HG02973 (cell line): ENCODE data around the gene RS1.

Source experiments
- ATAC-seq: cut with Tn5 transposase; IDR thresholded peaks from one replicate; pipeline ENCODE4 v1.9.1; 2021; ENCODE audit warnings: moderate library complexity; ENCODE audit not compliant: unreplicated experiment

RS1 gene

DNA sequence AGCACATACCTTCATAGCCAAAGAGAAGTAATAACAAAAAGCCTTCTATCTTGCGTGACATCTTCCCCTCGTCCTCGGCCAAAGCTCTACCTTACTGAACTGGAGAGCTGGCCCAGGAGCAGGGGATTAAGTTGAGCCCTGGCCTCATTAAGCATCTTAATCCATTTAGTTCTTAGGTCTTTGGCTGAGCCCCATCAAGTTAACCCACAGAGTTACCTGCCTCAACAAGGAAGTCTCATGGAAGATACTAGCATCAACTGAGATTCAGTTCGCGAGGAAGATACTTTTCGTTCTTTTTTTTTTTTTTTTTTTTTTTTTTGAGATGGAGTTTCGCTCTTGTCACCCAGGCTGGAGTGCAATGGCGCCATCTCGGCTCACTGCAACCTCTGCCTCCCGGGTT lies at the start of gene RS1:
RS1 (minus strand) TSS at position 101 of the 400 bp plus-strand sequence; CDS start at position 61, 40 bp downstream.
- ATAC-seq: no peak

DNA sequence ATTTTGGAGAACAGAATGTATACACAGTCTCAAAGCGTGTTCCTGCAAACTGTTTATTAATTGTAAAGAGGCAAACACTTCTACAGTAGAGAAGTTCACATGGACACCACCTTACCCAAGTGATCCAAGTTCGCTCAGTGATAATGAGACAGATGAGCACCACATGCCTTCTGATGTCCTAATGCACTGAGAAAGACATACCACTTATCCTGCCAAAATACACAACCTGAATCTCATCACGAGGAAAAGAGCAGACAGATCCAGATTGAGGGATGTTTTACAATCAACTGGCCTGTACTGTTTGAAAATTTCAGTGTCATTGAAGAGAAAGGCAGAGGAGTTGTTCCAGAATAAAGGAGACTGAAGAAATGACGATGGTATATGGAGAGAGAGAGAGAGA lies 47.9 kb upstream of the RS1 start:
- ATAC-seq: no peak

DNA sequence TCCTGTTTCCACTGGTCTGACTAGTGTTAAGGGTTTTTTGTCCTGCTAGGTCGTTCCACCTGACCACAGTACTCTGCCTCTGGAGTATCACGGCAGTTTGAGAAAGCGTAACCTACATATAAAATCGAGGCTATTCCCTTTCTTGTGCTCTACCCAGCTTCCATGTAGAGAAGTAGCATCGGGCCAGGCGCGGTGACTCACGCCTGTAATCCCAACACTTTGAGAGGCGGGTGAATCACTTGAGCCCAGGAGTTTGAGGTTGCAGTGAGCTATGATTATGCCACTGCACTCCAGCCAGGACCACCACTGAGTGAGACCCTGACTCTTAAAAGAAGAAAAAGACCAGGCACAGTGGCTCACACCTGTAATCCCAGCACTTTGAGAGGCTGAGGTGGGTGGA lies 43.0 kb upstream of the RS1 start:
- ATAC-seq: no peak

DNA sequence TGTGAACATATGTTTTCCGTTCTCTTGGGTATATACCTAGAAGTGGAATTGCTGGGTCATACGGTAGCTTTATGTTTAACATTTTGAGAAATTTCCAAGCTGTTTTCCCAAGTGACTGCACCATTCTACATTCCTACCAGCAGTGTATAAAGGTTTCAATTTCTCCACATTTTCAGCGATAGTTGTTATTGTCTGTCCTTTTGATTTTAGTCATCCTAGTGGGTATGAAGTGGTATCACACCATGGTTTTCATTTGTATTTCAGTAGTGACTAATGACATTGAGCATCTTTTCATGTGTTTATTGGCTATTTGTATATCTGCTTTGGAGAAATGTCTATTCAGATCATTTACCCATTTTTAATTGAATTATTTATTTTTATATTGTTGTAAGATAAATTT lies 37.9 kb upstream of the RS1 start:
- no peak for ATAC-seq

DNA sequence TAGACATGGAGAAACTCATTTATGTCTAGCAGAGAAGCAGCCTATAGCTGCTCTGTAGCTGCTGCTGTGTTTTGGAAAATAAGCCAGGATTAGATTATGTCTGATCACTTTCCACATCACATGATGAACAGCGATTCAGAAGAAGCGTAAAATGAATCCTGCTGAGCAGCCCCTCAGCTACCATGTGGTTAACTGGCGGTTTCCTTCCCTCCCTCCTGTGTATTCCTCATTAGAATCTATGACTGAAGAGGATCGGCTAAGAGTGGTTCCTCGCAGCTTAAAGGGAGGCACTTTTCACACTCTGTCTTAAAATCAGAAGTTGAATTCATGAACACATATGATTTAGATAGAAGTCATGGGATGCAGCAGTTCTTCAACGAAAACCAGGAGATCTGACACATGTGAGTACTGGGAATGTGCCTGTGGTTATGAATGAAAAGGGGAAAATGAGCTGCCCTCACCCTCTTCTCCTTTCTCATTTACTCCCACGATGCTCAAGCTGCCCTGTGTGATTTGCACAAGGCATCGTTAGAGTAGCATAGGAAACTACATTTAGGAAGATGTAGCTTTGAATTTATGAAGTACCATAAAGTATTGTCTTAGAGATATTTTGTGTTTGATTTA lies 35.6 kb upstream of the RS1 start, which contains the start of gene PPEF1:
PPEF1 (plus strand) TSS at position 220 of the 624 bp plus-strand sequence; CDS start at position 356, 136 bp downstream.
- no peak for ATAC-seq

DNA sequence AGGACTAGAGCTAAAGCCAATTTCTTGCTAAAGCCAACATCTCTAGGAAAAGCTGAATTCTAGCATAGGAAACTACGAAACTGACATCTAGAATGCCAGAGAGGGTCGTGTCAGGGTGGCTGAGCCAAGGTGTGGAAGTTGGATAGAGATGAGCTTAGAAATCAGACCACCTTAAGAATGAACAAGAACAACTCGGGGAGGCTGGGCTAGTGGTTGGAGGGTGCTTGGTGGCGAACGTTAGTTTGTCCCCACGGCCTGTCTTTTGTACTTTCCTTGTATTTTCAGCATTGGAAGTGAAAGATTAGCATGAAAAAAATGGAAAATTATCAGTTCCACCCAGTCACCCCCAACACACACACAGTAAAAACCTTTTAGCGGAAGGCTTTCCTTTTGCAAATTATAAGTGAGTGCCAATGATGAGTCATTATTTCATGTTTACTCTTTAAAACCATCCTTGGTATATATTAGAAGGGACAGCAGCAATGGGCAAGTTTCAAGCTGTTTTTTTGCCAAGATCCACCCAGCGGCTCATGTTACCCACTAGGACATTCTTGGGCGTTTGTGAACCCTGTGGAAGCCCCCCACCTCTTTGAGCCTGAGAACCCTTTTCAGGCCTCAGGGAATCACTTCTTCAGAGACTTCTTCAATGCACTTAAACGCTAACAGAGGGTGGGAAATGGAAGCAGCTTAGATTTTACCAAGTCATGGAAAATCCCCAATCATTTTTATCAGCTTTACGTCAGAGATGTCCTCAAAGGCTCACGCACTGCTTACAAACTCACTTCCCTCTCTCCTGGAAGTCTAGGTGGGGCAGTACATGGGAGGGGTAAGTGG lies 30.7 kb upstream of the RS1 start:
- no peak for ATAC-seq

DNA sequence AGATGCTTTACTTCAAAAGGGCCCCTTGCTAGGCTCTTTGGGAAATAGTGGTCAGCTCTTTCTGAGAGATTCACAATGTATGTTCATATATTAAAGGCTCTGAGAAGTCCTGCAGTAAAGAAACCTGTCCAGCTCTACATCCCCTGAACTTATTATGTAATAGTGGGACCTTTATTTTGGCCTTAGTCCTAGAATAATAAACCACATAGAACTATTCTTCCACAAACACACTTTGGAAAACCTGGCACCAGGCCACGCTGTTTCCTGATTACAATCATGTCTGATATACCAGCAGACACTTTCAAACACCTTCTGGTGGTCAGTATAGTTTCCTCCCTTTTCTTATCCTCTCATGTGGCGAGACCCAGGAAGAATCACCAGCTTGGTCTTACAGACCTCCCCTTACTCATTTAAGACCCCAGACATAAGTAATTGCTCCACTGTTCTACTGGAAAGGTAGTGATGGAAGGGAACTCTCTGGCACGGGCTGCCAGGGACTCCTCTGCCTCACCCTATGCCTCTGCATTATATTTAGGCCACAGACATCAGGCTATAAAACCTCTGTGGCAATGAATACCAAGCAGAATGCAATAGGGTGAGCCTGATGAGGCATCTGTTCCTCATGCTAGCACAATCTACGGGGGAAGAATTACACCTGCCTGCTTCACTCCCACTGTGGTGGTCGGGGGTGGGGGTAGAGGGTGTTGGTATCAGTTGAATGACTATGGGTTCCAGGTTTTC lies 29.9 kb upstream of the RS1 start:
- no peak for ATAC-seq

DNA sequence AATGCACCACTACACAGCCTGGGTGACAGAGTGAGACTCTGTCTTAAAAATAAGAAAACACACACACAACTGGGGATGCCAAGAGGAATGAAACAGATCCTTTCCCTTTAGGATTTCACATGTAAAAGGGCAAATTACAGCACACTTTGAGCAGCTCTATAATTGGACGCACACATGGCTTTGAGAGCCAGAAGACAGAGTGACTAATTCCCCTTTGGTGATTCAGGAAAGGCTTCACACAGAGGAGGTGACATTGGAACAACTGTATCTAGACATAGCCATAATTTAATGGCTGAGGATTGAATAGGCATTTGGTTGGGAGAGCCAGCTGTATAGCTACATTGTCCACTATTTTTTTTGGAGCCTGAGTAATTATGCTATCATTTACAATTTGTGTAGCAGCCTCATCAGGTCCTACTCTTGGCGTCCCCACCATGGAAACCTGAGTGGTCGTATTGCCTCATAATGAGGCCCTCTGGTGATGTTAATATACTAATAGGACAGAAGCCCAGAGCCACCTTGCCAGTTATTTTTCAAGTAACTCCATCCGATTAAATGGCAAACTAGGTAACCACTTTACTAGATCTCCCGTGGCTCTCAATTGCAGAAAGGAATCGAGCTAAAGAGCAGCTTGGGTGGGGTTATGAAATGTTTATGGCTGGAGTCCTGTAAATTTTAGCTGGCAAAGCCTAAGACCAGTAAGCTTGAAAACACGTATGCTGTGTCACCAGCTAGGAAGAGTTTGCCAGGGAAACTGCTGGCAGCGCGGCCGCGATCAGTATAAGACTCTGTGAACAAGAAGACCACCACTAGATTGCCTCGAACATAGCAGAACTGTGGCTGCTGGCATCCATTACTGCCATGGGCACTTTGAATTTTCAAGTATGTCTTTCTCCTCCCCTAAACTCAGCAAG lies 27.1 kb upstream of the RS1 start:
- no peak for ATAC-seq

DNA sequence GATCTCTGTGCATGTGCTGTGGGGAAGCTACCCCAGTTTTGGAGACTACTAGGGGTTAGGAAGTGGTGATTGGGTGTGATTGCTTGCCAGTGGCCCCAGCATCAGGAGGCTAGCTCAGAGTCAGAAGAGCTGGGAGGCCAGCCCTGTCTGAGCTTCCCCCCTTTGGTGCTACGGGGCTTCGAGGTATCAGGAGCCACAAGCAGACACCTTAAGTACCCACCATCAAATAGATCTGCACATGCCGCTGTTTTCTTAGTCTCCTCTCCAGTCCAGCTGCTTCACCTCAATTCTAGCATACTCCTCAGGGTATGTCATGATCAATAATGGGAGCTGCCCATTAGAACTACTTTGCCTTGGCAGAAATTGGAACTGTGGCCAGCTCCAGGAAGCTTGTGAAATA lies 24.7 kb upstream of the RS1 start:
- ATAC-seq: no peak

DNA sequence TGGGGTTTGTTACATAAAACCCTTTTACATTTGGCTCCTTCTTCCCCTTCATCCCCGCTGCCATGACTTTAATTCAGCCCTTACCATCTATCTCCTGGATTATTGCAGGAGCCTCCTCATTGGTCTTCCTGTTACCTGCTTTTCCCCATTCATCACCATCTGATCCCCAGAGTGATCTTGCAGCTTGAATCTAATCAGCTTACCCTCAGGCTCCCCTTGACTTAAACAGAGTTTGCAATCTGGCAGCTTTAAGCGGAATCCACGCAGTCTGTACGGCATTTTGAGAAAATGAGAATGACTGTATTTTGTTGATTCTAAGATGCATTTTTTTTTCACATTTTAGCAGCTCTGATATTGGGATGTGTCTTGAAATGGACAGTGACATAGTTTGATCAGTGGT lies 20.6 kb upstream of the RS1 start:
- ATAC-seq: no peak

DNA sequence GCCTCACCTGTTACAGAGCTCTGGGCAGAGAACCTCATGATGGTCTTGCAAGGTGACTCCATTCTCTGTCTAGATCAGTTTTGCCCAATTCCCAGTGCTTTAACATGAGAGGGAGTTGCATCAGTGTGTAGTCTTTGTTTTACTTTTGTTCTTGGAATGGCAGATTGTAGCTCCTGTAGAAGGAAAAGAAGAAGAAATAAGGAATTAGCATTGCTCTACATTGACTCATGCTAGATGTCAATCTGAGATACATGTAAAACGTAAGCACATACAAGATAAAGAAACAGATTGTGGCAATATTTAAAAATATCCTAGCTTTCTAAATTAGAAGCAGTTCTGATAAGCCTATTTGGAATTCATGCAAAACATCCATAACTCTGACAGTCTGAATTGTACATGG lies 19.5 kb upstream of the RS1 start:
- no peak for ATAC-seq

DNA sequence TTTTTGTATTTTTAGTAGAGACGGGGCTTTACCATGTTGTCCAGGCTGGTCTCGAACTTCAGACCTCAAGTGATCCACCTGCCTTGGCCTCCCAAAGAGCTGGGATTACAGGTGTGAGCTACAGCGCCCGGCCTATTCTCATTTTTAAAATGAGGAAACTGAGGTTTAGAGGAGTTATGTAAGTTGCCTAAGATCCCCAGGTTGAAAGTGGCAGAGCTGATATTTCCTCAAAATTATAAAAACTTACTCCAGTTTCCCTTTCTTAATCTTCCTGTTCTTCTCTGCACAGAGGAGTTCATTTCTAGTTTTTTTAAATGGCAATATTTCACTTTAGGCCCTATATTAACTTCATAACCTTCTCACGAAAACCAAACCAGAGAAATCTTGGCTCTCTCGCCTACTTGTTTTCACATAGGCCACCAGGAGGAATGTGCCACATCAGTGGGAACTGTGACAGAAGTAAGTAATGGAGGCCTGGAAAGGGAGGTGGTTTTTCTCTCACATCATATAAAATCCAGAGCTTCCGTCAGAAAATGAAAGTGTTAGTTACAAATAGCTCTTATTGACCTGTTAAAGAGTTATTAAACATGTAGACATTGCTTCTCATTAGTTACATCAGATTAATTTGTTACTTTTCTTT lies 16.1 kb upstream of the RS1 start:
- ATAC-seq: no peak

DNA sequence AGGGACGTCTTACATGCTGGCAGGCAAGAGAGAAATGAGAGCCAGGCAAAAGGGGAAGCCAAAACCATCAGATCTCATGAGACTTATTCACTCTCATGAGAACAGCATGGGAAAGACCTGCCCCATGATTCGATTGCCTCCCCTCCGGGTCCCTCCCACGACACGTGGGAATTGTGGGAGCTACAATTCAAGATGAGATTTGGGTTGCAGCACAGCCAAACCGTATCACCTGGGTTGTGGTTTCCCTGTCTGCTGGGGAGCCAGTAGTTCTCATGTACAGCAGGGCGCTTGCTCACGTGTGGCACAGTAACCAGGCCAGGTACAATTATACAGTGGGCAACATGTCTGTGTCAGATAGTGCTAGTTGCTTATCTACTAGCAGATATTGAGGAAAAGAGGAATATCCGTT lies 11.1 kb upstream of the RS1 start:
- no peak for ATAC-seq

DNA sequence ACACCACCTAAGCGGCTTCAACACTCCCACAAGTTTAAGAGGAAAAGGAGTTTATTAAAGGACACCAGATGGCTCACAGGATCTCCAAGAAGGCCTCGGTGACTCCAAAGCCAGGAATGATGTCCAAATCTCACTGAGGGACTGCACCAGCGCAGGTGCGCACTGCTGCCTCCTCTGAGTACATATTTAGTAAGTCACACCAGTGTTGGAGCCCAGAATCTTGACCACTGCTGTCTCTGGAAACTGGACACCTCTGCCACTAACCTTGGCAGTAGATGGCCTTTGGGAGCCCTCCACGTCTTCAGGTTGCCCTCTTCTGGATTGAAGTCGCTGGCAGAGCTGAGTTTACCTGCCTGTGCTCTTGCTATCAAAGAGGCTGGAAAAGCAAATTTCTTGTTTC lies 10.1 kb upstream of the RS1 start:
- no peak for ATAC-seq

DNA sequence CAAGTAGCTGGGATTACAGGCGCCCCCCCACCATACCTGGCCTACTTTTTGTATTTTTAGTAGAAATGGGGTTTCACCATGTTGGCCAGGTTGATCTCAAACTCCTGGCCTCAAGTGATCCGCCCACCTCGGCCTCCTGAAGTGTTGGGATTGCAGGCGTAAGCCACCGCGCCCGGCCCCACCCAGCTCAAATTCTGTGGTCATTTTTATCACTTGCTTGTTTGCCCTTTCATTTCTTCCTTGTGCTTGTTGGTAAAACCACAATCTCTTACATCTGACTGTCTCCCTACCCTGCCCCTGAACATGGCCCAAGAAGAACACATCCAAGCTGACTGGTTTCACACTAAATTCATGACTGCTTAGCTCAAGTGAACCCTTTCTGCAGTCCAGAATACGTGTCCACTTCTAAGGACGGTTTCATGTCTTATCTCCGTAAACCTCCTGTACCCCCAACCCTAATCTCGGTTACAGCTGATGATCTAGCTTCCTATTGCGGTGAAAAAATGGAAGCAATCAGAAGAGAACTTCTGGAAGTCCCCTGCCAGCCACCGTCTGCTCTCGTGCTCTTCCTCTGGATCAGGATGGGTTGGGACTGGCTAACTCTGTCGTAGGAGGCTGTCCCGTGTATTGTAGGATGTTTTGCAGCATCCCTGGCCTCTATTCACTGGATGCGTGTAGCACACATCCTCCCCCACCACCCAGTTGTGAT lies 5.4 kb upstream of the RS1 start:
- ATAC-seq: no peak

DNA sequence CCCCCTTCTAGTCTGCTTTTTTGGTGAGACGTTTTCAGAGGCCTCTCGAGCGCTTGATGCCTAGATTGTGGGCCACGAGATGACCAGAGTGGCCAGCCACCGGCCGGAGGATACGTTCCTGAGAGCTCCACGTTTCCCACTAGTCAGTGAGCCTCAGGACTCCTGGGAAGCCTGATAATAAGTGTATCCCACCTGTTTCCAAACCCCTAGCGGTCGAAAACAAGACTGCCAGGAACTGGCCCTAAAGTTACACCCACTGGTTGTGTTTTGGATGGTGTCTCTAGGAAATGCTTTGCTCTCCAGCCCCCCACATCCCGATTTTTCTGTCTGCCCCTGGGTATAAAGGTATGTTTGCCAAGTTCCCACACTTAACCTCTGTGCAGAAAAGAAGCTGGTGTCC lies 4.6 kb upstream of the RS1 start:
- ATAC-seq: no peak

DNA sequence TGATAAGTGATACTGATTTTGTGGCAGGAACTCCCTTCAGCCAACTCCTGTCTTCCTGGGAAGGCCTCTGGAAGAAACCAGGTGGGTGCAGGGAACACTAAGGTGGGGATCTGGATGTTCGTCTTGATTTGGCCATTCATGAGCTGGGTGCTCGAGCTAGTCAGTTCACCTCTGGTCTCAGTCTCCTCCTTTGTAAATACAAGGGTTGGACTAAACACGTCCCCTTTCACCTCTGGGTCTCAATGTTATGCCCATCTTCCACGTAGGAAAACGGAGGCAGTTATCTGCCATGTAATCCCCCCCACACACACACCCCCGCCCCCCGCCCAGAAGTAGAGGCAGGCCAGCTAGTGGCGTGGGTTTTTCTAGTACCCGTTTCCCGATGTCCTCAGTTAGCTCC lies 4.1 kb upstream of the RS1 start:
- no peak for ATAC-seq

DNA sequence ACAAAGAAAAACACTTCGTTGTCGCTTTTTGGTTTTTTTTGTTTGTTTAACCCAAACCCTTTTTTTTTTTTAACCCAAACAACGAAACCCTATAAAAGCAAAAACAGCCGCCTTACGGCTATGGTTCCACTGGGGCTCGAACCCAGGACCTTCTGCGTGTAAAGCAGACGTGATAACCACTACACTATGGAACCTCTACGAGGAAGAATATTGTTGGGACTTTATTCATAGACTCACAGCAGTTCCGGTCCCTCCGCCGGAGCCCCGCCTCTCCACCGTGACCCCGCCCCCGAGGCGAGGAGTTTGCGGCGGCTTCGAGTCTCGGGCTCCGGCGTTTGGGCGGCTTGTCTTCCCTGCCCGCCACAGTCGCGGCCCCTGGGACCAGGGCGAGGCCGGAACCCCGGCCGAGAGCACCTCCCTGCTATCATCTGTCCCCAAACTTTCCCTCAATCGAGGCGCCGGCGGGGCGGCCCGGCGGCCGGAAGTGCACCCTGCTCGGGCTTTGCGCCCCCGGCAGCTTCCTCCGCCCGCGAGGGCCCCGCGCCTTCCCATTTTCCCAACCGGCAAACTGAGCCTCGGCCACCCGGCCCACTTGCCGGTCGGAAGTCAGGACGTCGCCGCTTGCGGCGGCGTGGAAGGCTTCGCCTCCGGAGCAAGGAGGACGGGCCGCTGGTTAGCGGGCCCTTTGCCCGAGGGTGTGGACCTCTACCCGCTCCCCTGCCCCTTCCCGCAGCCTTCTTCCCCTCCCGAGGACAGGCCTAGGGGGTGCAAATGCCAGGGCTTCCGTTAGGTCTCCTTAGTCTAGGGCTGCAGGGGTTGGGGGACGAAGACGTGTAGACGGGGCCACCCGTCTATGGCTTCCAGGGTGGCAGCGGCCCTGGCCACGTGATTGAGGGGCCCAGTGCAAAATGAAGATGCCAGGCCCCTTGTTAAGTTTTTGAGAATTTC lies 3.2 kb upstream of the RS1 start:
- peak; percentile 73 for ATAC-seq

DNA sequence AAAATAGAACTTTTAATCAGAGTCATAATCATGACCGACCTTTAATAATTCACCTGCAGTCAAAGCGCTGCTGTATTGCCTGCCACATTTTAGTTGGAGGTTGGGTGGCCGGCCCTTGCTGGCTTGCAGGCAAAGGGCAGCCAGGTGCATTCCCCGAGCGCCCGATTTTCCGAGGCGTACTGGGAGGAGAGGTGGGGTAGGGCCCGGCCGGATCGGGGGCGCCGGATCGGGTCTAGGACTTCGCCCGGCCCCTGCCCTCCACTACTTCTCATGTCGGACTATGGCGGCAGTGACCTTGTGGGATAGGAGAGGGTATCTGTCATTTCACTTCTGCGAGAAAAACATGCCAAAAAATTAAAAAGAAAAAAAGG lies 2.5 kb upstream of the RS1 start:
- peak; percentile 37 for ATAC-seq
